H1 (cell line): ENCODE measurements around the gene GFAP. TPM values are rescaled to one million over a fixed set of nuclear protein-coding genes. Genes with fewer than 3 reads are reported as not detected.

Experiments used
- GABPA ChIP-seq: IDR thresholded peaks from 2 replicates; pipeline ENCODE4 v1.6.1; 2011; ENCODE audit warnings: mild to moderate bottlenecking, low read length, moderate library complexity, borderline replicate concordance; ENCODE audit not compliant: insufficient read depth
- RNF2 ChIP-seq: fragments of 200-900, 300-1000 bp; sonication (generic); IDR thresholded peaks from 2 replicates; pipeline ENCODE4 v1.7.1; 2016; ENCODE audit warnings: borderline replicate concordance, low read depth, mild to moderate bottlenecking, antibody characterized with exemption, low read length; ENCODE audit not compliant: poor library complexity, severe bottlenecking; ENCODE audit errors: missing control alignments
- SIX5 ChIP-seq: IDR thresholded peaks from 2 replicates; pipeline ENCODE4 v1.6.1; 2011; ENCODE audit warnings: mild to moderate bottlenecking, low read depth, low read length
- TEAD4 ChIP-seq: IDR thresholded peaks from 2 replicates; pipeline ENCODE4 v1.6.1; 2012; ENCODE audit warnings: low read depth, low read length, inconsistent platforms, mixed read lengths
- polyA plus RNA-seq, 7 experiments: library from polyadenylated mRNA; depleted of rRNA in 3 of 7; stranded (reverse) in 5 of 7; unstranded in 2 of 7; fragments of >200 nt in 5 of 7; fragments of 200-250 nt in 2 of 7; gene quantifications; 1 replicate in 5 of 7; 2 replicates in 1 of 7; 4 replicates in 1 of 7; pipeline versions ENCODE4 v1.2.1 to v1.2.3, GENCODE V29; 2011 to 2013; ENCODE audit warnings: missing spikeins in 2 of 7, mixed read lengths in 2 of 7
- total RNA-seq: library from RNA; stranded (reverse); fragmentation: NEBNext Ultra II Directional; extraction: Animal tissue kit (Norgen Biotek cat#: 25700); gene quantifications from 2 replicates; pipeline ENCODE4 v1.2.1, GENCODE V29; 2021

The GFAP gene
- total and polyA plus RNA-seq, 2 of the 8 experiments (the other 6 are each of a cell fraction or from before 2014, with no cell fraction given), result 1.3 to 1.5 TPM

DNA sequence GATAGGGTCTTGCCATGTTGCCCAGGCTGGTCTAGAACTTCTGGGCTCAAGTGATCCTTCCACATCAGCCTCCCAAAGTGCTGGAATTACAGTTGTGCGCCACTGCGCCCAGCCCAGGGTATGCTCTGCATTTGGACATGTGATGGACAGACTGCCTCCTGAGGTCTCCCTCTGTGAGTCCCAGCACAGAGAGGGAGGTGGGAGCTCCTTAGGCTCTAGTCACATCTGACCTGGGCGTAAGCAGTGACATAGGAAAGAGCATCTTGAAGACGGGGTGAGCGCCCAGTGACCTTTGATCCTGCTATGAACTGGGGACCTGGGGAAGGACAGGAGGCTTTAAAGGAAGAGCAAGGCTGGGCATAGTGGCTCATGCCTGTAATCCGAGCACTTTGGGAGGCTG lies 2.2 kb upstream of the GFAP start (continued):
- TF ChIP-seq RNF2 (no peak), GABPA (no peak), SIX5 (no peak), TEAD4 (no peak)
- TF ChIP-seq, all 59 proteins: peak for 0
